Colonic mucosa (tissue), 4 donors: ENCODE results near the gene ADCY9. TPM values are rescaled to one million over a fixed set of nuclear protein-coding genes. Genes with fewer than 3 reads are reported as not detected.
A peak's percentile ranks its signal among the peaks of the same experiment; 100 is the strongest.

Experiments
- DNase-seq: peaks from one replicate; pipeline ENCODE4 v3.0.0-alpha.2; 2020
- H3K27ac ChIP-seq: fragments of 200-600 bp; one replicate; pipeline ENCODE4 v1.8.0; 2021
- H3K27me3 ChIP-seq: fragments of 200-600 bp; one replicate; pipeline ENCODE4 v1.8.0; 2021
- H3K36me3 ChIP-seq: fragments of 200-600 bp; one replicate; pipeline ENCODE4 v1.8.0; 2021
- H3K4me1 ChIP-seq: fragments of 200-600 bp; one replicate; pipeline ENCODE4 v1.8.0; 2021; ENCODE audit warnings: mild to moderate bottlenecking
- H3K4me3 ChIP-seq: fragments of 200-600 bp; one replicate; pipeline ENCODE4 v1.8.0; 2021
- H3K9ac ChIP-seq, 2 donors: one replicate each; pipeline ENCODE4 v1.7.0; 2013; ENCODE audit warnings: control low read depth in 2 of 2, low read depth in 2 of 2, low read length in 2 of 2
- H3K9me3 ChIP-seq: fragments of 200-600 bp; one replicate; pipeline ENCODE4 v1.8.0; 2021
- CTCF ChIP-seq: fragments of 200-600 bp; IDR thresholded peaks from one replicate; pipeline ENCODE4 v1.8.0; 2022; ENCODE audit warnings: antibody characterized with exemption, mild to moderate bottlenecking
- intact Hi-C: fragments of 100-400 bp; cut with DNase I; formaldehyde crosslinking; loops from one replicate; pipeline ENCODE4 v1.14.1; 2022
- total RNA-seq, 2 donors: library from RNA; stranded (reverse); fragmentation: NEBNext Ultra II Directional in 1 of 2; extraction: Animal tissue kit (Norgen Biotek cat#: 25700) in 1 of 2; gene quantifications; one replicate each; pipeline ENCODE4 v1.2.1, GENCODE V29; 2021
- donor health status: healthy.
- donor health status: DM: no; HTN: no; CAD: no.
- donor health status: DM: no; HTN: no; CAD: no.

The ADCY9 gene
- total RNA-seq, 2 donors from 2014 or later = 23.8 to 25.6 TPM

- intact Hi-C loops = no loop called here
- Histone ChIP-seq H3K9ac (peak overlapping the region in 1 of 2 donors; percentile 48), H3K36me3 (no peaks in the 10 kb centered on the region), H3K27me3 (no peaks in the 10 kb centered on the region), H3K9me3 (no peaks in the 10 kb centered on the region), H3K27ac (peak overlapping the region; percentile 77), H3K4me3 (no peak overlapping the region), H3K4me1 (no peaks in the 10 kb centered on the region)
- peak; percentile 92 for DNase-seq
- no peak for TF ChIP-seq CTCF
These were observed 95.0 kb downstream of the ADCY9 start for GRCh38 chr16:4021070-4021779.

- Histone ChIP-seq H3K9me3 (no peaks in the 10 kb centered on the region), H3K9ac (peak overlapping the region in 1 of 2 donors; percentile 53), H3K4me3 (peak overlapping the region; percentile 16), H3K4me1 (no peaks in the 10 kb centered on the region), H3K27ac (peak overlapping the region; percentile 77), H3K27me3 (no peaks in the 10 kb centered on the region), H3K36me3 (no peaks in the 10 kb centered on the region)
- intact Hi-C loops = no loop called here
- no peak for TF ChIP-seq CTCF
- peak; percentile 59 for DNase-seq
These were observed 96.9 kb downstream of the ADCY9 start for GRCh38 chr16:4019371-4019791.

- no peak for TF ChIP-seq CTCF
- no peaks in the 10 kb centered on the region for H3K9me3 ChIP-seq
- no peak overlapping the region for H3K9ac ChIP-seq
- no peaks in the 10 kb centered on the region for H3K27me3 ChIP-seq
- peak; percentile 55 for DNase-seq
- no peak overlapping the region for H3K4me3 ChIP-seq
- intact Hi-C loops = no loop called here
- H3K4me1 ChIP-seq = no peaks in the 10 kb centered on the region
- no peaks in the 10 kb centered on the region for H3K36me3 ChIP-seq
- H3K27ac ChIP-seq = no peak overlapping the region
These were observed 97.9 kb downstream of the ADCY9 start for GRCh38 chr16:4018391-4018790.

GRCh38 chr16:4017807-4018206 is 98.4 kb downstream of the ADCY9 start:
- Histone ChIP-seq H3K27ac (no peak overlapping the region), H3K9me3 (no peaks in the 10 kb centered on the region), H3K4me1 (no peaks in the 10 kb centered on the region), H3K27me3 (no peaks in the 10 kb centered on the region), H3K9ac (peak overlapping the region in 1 of 2 donors; percentile 15), H3K36me3 (no peaks in the 10 kb centered on the region), H3K4me3 (no peak overlapping the region)
- no peak for TF ChIP-seq CTCF
- intact Hi-C loops = no loop called here
- DNase-seq = no peak

- Histone ChIP-seq H3K9me3 (no peaks in the 10 kb centered on the region), H3K4me3 (no peak overlapping the region), H3K9ac (no peak overlapping the region), H3K36me3 (no peaks in the 10 kb centered on the region), H3K27me3 (no peaks in the 10 kb centered on the region), H3K27ac (no peak overlapping the region), H3K4me1 (no peaks in the 10 kb centered on the region)
- no peak for TF ChIP-seq CTCF
- intact Hi-C loops = no loop called here
- no peak for DNase-seq
These were observed 99.6 kb downstream of the ADCY9 start for GRCh38 chr16:4016658-4017057.
